CD14-positive monocyte (primary cell): ENCODE measurements around the gene NARS2. TPM values are rescaled to one million over a fixed set of nuclear protein-coding genes. Genes with fewer than 3 reads are reported as not detected.

Source experiments
- DNase-seq, 3 donors: peaks; one replicate each; pipeline ENCODE4 v3.0.0-alpha.2; 2011 to 2022
- H2AFZ ChIP-seq: 2 replicates; pipeline ENCODE4 v1.6.0; 2012; ENCODE audit warnings: mild to moderate bottlenecking, low read depth, low read length, inconsistent platforms; ENCODE audit not compliant: insufficient read depth, poor library complexity, severe bottlenecking
- H3K27ac ChIP-seq, 2 donors: 1 replicate in 1 of 2; 2 replicates in 1 of 2; pipeline ENCODE4 v1.5.1; 2012 to 2013; ENCODE audit warnings: low read length in 2 of 2, control low read depth in 1 of 2, inconsistent platforms in 1 of 2, low read depth in 1 of 2, mild to moderate bottlenecking in 1 of 2
- H3K27me3 ChIP-seq, 2 donors: one replicate each; pipeline versions ENCODE4 v1.6.0 to v1.6.1; 2011 to 2013; ENCODE audit warnings: low read length in 2 of 2; ENCODE audit not compliant: control insufficient read depth in 2 of 2, insufficient read depth in 2 of 2
- H3K36me3 ChIP-seq, 2 donors: replicated peaks in 1 of 2; 1 replicate in 1 of 2; 2 replicates in 1 of 2; pipeline versions ENCODE4 v1.5.1 to v1.6.1; 2012 to 2013; ENCODE audit warnings: low read length in 2 of 2, control low read depth in 1 of 2, inconsistent platforms in 1 of 2, mild to moderate bottlenecking in 1 of 2; ENCODE audit not compliant: insufficient read depth in 2 of 2, control insufficient read depth in 1 of 2
- H3K4me1 ChIP-seq, 2 donors: 1 replicate in 1 of 2; 2 replicates in 1 of 2; pipeline versions ENCODE4 v1.5.1 to v1.6.1; 2012 to 2013; ENCODE audit warnings: low read length in 2 of 2, control low read depth in 1 of 2, inconsistent platforms in 1 of 2, mild to moderate bottlenecking in 1 of 2, moderate library complexity in 1 of 2; ENCODE audit not compliant: insufficient read depth in 2 of 2, control insufficient read depth in 1 of 2
- H3K4me2 ChIP-seq: replicated peaks from 2 replicates; pipeline ENCODE3; 2012; ENCODE audit warnings: low read length, moderate library complexity, mild to moderate bottlenecking; ENCODE audit not compliant: poor library complexity, severe bottlenecking; ENCODE audit errors: extremely low read depth
- H3K4me3 ChIP-seq, 3 experiments: fragments of 200-600 bp in 1 of 3; sonication (generic) in 1 of 3; replicated peaks in 1 of 3; 1 replicate in 2 of 3; 2 replicates in 1 of 3; pipeline ENCODE4 v1.5.1; 2011 to 2013; ENCODE audit warnings: low read length in 3 of 3, mild to moderate bottlenecking in 3 of 3, control low read depth in 2 of 3, low read depth in 2 of 3, inconsistent platforms in 1 of 3, moderate library complexity in 1 of 3
- H3K79me2 ChIP-seq: 2 replicates; pipeline ENCODE4 v1.6.0; 2012; ENCODE audit warnings: mild to moderate bottlenecking, control low read depth, inconsistent platforms, low read length, moderate library complexity; ENCODE audit not compliant: insufficient read depth
- H3K9ac ChIP-seq: 2 replicates; pipeline ENCODE4 v1.6.0; 2017; ENCODE audit warnings: low read length, mild to moderate bottlenecking; ENCODE audit not compliant: insufficient read depth, poor library complexity, severe bottlenecking
- H3K9me3 ChIP-seq, 2 donors: replicated peaks in 1 of 2; 1 replicate in 1 of 2; 2 replicates in 1 of 2; pipeline versions ENCODE4 v1.5.1 to v1.6.1; 2012 to 2013; ENCODE audit warnings: low read length in 2 of 2, control low read depth in 1 of 2; ENCODE audit not compliant: control insufficient read depth in 1 of 2, insufficient read depth in 1 of 2
- H4K20me1 ChIP-seq: 2 replicates; pipeline ENCODE4 v1.6.0; 2012; ENCODE audit warnings: mild to moderate bottlenecking, low read length, control low read depth, moderate library complexity; ENCODE audit not compliant: insufficient read depth
- H3K27ac Mint-ChIP-seq, 7 donors: one replicate each; pipeline ENCODE4 v1.8.0; 2020; ENCODE audit warnings: mild to moderate bottlenecking in 7 of 7, mixed read lengths in 7 of 7, moderate library complexity in 6 of 7, inconsistent platforms in 2 of 7
- H3K27me3 Mint-ChIP-seq, 3 donors: one replicate each; pipeline ENCODE4 v1.8.0; 2021 to 2022; ENCODE audit warnings: low read depth in 3 of 3, mild to moderate bottlenecking in 3 of 3, mixed read lengths in 3 of 3, moderate library complexity in 3 of 3, inconsistent platforms in 1 of 3
- H3K36me3 Mint-ChIP-seq, 2 donors: one replicate each; pipeline ENCODE4 v1.8.0; 2020; ENCODE audit warnings: mixed read lengths in 2 of 2, inconsistent platforms in 1 of 2, mild to moderate bottlenecking in 1 of 2
- H3K4me1 Mint-ChIP-seq: one replicate; pipeline ENCODE4 v1.8.0; 2020; ENCODE audit warnings: mild to moderate bottlenecking, mixed read lengths
- H3K4me3 Mint-ChIP-seq, 2 donors: one replicate each; pipeline ENCODE4 v1.8.0; 2020; ENCODE audit warnings: mild to moderate bottlenecking in 2 of 2, mixed read lengths in 2 of 2, moderate library complexity in 1 of 2
- H3K9me3 Mint-ChIP-seq, 7 donors: one replicate each; pipeline ENCODE4 v1.8.0; 2020 to 2022; ENCODE audit warnings: mixed read lengths in 7 of 7, mild to moderate bottlenecking in 6 of 7, moderate library complexity in 6 of 7, inconsistent platforms in 2 of 7
- WGBS: methylation state at CpG from one replicate; pipeline ENCODE4 v1.1.5; 2013; ENCODE audit warnings: missing lambda C conversion rate; ENCODE audit not compliant: insufficient coverage; 5-methylcytosine and 5-hydroxymethylcytosine counted together
- intact Hi-C, 2 donors: fragments of 100-400 bp; cut with micrococcal nuclease; formaldehyde crosslinking; loops; one replicate each; pipeline versions ENCODE4 v1.15.0 to v1.15.1; 2023
- polyA plus RNA-seq, 3 donors: library from polyadenylated mRNA; depleted of rRNA in 1 of 3; unstranded in 2 of 3; stranded (reverse) in 1 of 3; fragments of 300-500 nt in 2 of 3; fragments of >200 nt in 1 of 3; fragmentation: Illumina TruSeq in 2 of 3; gene quantifications; 1 replicate in 2 of 3; 2 replicates in 1 of 3; pipeline ENCODE4 v1.2.3, GENCODE V29; 2012 to 2021
- TF ChIP-seq, protein P1 (sequence below): fragments of 200-600 bp; IDR thresholded peaks from one replicate; pipeline ENCODE4 v1.8.0; 2022; ENCODE audit warnings: antibody characterized with exemption, mild to moderate bottlenecking

Gene NARS2
- polyA plus RNA-seq, 3 donors = 4.3 to 6.6 (median 4.9) TPM

DNA sequence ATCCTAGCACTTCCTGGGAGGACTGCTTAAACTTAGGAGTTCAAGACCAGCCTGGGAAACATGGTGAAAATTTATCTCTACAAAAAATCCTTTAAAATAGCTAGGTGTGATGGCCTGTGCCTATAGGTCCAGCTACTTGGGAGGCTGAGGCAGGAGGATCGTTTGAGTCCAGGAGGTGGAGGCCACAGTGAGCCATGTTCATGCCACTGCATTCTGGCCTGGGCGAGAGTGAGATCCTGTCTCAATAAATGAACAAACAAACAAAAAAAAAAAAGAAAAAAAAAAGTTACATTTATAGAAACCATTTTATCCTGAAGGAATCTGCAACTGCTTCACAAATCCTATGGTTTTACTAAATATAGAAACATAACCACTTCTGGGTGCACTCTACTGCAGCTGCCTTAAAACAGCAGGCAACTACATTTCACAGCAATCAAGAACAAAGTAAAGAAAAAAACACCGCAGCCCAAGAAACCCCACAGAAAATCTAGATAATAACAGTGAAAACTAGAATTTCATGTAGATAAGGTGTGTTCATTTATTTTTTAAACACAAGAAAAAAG is 81.2 kb downstream of the NARS2 start:
- Histone ChIP-seq H3K27ac (no peak overlapping the region), H3K4me1 (no peaks in the 10 kb centered on the region), H3K4me2 (no peak overlapping the region), H2AFZ (no peak overlapping the region), H3K36me3 (peaks cover 2 to 5% of the 10 kb centered on the region in 2 donors), H4K20me1 (no peaks in the 10 kb centered on the region), H3K27me3 (no peaks in the 10 kb centered on the region), H3K79me2 (no peaks in the 10 kb centered on the region), H3K9ac (no peak overlapping the region), H3K9me3 (no peaks in the 10 kb centered on the region), H3K4me3 (no peak overlapping the region)
- Mint-ChIP-seq H3K27ac (no peak overlapping the region), H3K4me3 (no peak overlapping the region), H3K4me1 (peaks cover 5% of the 10 kb centered on the region), H3K27me3 (no peaks in the 10 kb centered on the region), H3K9me3 (no peaks in the 10 kb centered on the region), H3K36me3 (peaks cover 10 to 17% of the 10 kb centered on the region in 2 donors)
- TF ChIP-seq, protein P1, sequence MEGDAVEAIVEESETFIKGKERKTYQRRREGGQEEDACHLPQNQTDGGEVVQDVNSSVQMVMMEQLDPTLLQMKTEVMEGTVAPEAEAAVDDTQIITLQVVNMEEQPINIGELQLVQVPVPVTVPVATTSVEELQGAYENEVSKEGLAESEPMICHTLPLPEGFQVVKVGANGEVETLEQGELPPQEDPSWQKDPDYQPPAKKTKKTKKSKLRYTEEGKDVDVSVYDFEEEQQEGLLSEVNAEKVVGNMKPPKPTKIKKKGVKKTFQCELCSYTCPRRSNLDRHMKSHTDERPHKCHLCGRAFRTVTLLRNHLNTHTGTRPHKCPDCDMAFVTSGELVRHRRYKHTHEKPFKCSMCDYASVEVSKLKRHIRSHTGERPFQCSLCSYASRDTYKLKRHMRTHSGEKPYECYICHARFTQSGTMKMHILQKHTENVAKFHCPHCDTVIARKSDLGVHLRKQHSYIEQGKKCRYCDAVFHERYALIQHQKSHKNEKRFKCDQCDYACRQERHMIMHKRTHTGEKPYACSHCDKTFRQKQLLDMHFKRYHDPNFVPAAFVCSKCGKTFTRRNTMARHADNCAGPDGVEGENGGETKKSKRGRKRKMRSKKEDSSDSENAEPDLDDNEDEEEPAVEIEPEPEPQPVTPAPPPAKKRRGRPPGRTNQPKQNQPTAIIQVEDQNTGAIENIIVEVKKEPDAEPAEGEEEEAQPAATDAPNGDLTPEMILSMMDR = no peak
- intact Hi-C loops = no loop called here
- no CpG with 5 or more reads among the region's 3 CpGs for WGBS
- DNase-seq = no peak

DNA sequence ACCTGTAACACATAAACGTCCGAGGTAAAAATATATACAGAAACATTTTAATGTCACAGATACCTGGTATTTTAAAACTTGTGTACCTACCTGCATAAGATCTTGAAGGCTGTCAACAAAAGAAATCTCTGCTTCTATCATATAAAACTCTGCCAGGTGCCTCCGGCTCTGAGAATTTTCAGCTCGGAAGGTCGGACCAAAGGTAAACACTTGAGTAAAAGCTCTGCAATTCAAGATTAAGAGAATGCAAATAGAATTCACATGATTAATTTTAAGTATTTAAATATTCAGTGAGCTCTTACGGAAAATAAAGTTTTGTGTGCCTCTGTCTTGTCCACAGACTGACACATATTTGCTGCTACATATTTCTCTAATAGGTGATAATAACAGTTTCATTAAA is 81.7 kb downstream of the NARS2 start:
- no peak overlapping the region for H3K27ac ChIP-seq
- H3K36me3 ChIP-seq = peaks cover 2 to 5% of the 10 kb centered on the region in 2 donors
- no peak overlapping the region for H3K27ac Mint-ChIP-seq
- no peak overlapping the region for H3K4me3 Mint-ChIP-seq
- H3K27me3 ChIP-seq = no peaks in the 10 kb centered on the region
- H2AFZ ChIP-seq = no peak overlapping the region
- WGBS = no CpG with 5 or more reads among the region's 6 CpGs
- H3K4me2 ChIP-seq = no peak overlapping the region
- intact Hi-C loops = no loop called here
- H3K79me2 ChIP-seq = no peaks in the 10 kb centered on the region
- no peaks in the 10 kb centered on the region for H3K9me3 Mint-ChIP-seq
- H3K9ac ChIP-seq = no peak overlapping the region
- H3K36me3 Mint-ChIP-seq = peaks cover 13 to 21% of the 10 kb centered on the region in 2 donors
- H3K9me3 ChIP-seq = no peaks in the 10 kb centered on the region
- no peaks in the 10 kb centered on the region for H3K4me1 ChIP-seq
- H4K20me1 ChIP-seq = no peaks in the 10 kb centered on the region
- TF ChIP-seq, protein P1 = no peak
- DNase-seq = no peak
- H3K27me3 Mint-ChIP-seq = no peaks in the 10 kb centered on the region
- no peak overlapping the region for H3K4me3 ChIP-seq
- peaks cover 5% of the 10 kb centered on the region for H3K4me1 Mint-ChIP-seq
